HS-5 (cell line): ENCODE data around the gene LMAN1L.
A peak's percentile ranks its signal among the peaks of the same experiment; 100 is the strongest.

ENCODE experiments used
- DNase-seq: peaks from one replicate; pipeline ENCODE4 v3.0.0-alpha.2; 2012; ENCODE audit warnings: low read depth

LMAN1L gene

GRCh38 chr15:74838137-74838516, 25.5 kb downstream of the LMAN1L start:
- no peak for DNase-seq

- DNase-seq: no peak
Observed at GRCh38 chr15:74838746-74839525, 26.3 kb downstream of the LMAN1L start.

DNA sequence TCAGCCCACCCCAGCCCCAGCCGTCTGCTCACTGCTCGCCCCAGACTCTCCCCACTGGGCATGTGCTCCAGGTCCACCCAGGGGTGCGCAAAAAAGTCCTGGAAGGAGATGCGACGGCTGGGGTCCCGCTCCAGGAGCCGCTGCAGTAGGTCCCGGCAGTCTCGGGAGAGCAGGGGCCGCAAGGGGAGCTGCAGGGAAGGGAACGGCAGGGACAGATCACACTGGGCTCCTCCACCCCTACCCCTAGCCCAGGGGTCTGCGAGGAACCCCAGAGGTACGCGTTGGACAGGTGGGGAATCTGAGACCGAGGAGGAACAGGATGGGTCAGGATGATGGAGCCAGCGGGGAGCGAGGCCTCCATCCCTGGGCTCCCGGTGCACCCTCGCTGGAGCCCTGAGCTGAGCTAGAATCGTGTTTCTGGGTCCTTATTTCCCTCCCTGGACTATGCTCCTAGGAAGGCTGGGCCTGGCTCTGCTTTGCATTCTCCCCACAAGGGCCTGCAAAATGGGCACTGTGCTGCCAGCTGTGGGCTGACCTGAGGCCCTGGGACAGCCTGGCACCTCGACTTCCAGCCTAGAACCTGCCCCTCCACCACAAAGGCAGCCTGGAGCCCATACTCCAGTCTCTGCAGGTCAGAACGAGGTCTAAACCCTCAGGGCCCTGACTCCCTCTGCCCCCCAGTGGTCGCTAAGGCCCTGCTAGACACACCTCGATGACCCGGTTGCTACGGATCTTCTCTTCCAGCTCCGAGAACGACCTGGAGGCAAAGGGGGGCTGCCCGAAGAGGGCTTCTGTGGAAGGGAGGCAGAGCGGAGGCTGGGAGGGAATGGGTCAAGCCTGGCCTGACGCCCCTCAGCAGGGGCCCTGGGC, 27.1 kb downstream of the LMAN1L start:
- DNase-seq: no peak

DNA sequence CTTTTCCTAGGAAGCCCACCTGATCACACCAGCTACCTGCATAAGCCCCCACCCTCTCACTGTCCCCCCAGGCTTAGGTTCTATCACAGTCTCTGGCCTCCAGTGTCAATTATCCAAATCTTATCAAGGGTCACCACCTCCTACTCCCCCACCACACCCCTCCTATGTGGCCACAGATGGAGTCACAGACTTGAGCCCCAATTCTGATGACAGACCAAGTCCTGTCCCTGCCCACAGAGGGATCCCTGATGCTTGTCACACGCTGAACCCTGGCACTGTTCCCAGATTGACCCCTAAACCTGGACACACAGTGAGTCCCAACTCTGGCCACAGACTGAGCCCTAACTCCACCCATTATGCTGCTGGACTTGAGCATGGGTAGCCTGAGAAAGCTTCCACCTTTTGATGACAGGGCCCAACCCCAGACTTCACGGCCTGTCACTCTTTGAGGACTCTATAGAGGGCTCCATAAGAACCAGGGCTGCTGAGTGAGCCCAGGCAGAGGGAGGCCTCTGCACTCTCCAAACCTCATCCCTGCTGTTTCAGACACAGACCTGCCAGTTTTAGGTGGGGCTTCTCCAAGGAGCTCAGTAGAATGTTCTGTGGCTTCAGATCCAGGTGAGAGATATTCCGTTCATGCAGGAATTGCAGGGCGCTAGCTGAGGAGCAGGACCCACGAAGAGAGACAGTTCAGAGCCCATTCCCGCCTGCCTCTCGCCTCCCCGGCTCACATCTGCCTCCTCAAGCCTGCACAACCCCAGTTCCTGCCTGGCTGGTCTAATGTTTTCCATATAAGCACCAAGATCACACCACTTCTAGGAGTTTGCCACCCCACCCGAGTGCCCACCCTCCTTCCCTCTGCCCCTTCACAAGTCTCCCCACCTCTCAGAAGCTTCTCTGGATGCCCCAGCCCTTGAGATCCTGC, 28.5 kb downstream of the LMAN1L start:
- DNase-seq: no peak

- DNase-seq: no peak
Observed at GRCh38 chr15:74841891-74842373, 29.3 kb downstream of the LMAN1L start.

- DNase-seq: peak; percentile 31
Observed at GRCh38 chr15:74842581-74843444, 30.2 kb downstream of the LMAN1L start, which contains the start of gene ULK3. Gene ULK3, minus strand, starts transcription at chr15:74843156. Its CDS starts 51 bp downstream, at chr15:74843105.

DNA sequence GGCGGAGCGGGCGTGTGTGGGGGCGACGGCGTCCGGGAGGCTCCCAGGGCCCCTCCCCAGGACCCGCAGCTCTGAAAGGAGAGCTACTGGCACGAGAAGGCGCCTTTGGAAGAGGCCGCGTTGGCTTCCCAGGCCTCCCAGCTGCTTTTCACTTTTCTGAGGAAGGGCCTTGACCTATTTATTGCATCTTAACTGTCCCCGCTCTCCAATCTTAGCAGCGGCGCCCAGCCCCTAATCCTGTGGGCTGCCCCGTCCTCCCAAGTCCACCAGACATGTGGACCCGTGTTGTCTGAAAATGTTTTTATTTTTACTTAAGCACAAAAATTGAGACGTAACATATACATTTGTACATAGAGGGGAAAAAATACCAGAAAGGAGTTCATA, 30.8 kb downstream of the LMAN1L start:
- DNase-seq: no peak

DNA sequence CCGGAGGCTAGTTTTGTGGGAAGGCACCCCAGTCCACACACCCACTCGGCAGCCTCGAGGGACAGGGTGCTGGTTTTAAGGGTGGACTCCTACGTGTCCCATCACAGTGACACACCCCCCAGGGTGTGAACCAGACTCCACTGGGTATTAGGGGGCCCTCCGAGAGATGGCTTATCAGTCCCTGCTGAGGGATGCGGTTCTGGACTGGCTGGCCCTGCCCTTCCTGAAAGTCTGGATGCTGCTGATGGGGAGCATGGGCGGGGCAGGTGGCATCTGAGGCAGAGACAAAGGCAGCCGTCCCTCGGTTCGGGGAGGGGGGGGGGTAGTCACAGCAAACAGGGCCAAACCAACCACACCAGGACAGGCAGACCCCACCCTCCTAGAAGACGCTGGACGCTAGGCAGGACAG, 31.3 kb downstream of the LMAN1L start:
- no peak for DNase-seq

- no peak for DNase-seq
Observed at GRCh38 chr15:74844319-74845207, 31.9 kb downstream of the LMAN1L start.

DNA sequence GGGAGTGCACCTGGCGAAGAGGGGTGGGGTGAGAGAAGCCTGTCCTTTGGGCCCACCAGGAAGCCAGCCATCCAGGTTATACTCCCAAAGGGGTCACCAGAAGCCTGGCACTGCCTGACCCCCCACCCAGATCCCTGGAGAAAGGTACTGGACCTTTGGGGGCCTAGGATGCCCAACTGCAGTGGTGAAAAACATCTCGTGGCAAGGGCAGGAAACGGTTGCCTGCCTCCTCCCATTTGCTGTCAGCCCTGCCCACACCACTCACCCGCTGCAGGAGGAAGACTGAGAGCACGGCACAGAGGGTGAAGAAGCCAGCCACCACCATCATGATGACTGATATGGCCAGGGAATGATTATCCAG, 32.6 kb downstream of the LMAN1L start:
- DNase-seq: no peak

- no peak for DNase-seq
Observed at GRCh38 chr15:74845581-74845980, 32.9 kb downstream of the LMAN1L start.

DNA sequence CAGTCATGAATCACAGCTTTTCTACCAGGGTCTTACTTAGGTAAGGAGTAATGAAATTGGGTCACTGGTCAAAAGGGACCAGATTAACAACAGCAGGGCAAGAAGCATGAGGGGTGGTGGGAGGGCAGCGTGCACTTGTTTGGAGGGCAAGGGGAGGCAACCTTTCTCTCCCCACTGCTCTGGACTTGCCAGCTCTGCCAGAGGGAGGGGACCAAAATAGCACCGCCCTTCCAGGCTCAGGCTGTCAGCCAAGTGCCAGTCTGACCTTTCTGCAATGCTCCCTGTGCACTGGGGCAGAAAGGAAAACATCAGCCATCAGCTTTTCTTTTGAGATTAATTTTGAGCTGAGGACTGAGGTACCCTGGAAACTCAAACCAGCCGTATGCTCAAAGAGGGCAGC, 34.8 kb downstream of the LMAN1L start:
- no peak for DNase-seq

- no peak for DNase-seq
Observed at GRCh38 chr15:74850393-74850792, 37.8 kb downstream of the LMAN1L start.

GRCh38 chr15:74851960-74852359, 39.3 kb downstream of the LMAN1L start:
- no peak for DNase-seq

DNA sequence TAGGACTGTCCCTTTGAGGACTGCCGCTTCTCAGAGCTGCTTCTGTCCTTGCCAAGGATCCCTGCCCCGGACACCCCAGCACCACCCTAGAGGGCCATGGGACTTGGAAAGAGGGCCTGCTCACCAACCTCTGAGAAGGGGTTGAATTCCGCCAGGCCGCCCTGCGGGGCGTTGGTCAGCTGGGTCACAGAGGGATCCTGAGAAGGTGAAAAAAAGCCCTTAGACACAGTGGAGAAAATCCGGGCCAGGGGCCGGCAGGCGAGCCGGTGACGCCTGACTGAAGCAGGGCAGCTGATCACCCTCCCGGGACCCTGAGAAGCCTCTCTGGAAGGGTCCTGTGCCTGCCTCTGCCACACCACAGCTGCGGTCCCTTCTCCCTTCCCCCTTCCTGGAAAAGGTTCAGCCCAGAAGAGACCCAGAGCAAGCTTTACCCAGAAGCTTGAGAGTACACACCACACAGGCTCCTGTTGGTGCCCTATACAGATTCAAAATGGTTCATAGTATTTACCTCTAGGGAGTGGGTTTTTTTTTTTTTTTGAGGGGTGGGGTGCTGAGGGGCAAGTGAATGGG, 41.9 kb downstream of the LMAN1L start:
- DNase-seq: no peak

GRCh38 chr15:74855857-74856256, 43.2 kb downstream of the LMAN1L start:
- no peak for DNase-seq

- no peak for DNase-seq
Observed at GRCh38 chr15:74856537-74856936, 43.9 kb downstream of the LMAN1L start.

- DNase-seq: no peak
Observed at GRCh38 chr15:74857082-74857655, 44.5 kb downstream of the LMAN1L start.

DNA sequence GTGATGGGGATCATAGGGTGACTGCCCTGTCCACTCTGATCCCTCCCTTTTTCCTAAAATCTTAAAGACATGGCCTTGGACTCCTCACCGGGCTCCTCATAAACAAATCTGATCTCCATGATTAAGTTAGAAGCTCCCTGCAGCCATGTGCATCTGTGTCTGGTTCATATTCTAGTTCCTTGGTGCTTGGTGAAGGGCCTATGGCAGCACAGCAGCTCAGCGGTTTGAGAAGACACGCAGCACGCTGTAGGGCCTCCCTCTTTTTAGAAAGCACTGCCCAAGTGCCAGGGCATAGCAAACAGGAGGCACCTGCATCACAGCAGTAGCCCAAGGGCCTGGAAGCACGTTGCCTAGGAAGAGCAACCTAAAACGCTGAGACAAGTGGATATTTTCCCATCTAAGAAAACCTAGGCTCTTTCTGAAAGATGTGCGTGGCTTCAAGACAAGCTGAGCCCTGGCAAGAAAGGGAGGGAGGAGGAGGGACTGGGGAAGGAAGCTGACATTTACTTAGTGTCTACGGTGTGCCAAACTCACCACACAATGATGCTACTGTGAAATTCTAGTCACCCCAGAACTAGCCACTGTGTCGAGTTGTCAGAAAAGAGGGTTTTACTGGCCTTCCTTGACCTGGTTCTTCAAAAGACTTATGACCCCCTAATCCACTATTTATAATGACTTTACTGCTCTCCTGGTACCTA, 45.2 kb downstream of the LMAN1L start:
- no peak for DNase-seq
